ENCODE data around the gene PARD3.

The PARD3 gene

GRCh38 chr10:34473174-34474008 lies 341.7 kb downstream of the PARD3 start:
- no peak for TF ChIP-seq CTCF (IDR thresholded peaks at IDR 0.05; ENCODE audit: insufficient read depth, missing control alignments)
- DNase-seq (ENCODE audit: insufficient read length, low spot score) (no peak), FAIRE-seq (no peak)

GRCh38 chr10:34470307-34470706 lies 344.8 kb downstream of the PARD3 start:
- no peak for FAIRE-seq
- DNase-seq (ENCODE audit: insufficient read length, low spot score), result no peak
- TF ChIP-seq CTCF (IDR thresholded peaks at IDR 0.05; ENCODE audit: insufficient read depth, missing control alignments), result no peak

GRCh38 chr10:34469446-34469845 lies 345.6 kb downstream of the PARD3 start:
- DNase-seq (ENCODE audit: insufficient read length, low spot score), result no peak
- no peak for TF ChIP-seq CTCF (IDR thresholded peaks at IDR 0.05; ENCODE audit: insufficient read depth, missing control alignments)
- no peak for FAIRE-seq

GRCh38 chr10:34467902-34468301 lies 347.2 kb downstream of the PARD3 start:
- no peak for TF ChIP-seq CTCF (IDR thresholded peaks at IDR 0.05; ENCODE audit: insufficient read depth, missing control alignments)
- DNase-seq (ENCODE audit: insufficient read length, low spot score), result no peak
- FAIRE-seq, result no peak

- TF ChIP-seq CTCF (IDR thresholded peaks at IDR 0.05; ENCODE audit: insufficient read depth, missing control alignments), result no peak
- FAIRE-seq, result no peak
- no peak for DNase-seq (ENCODE audit: insufficient read length, low spot score)
Measured at GRCh38 chr10:34467364-34467763, 347.7 kb downstream of the PARD3 start.

- no peak for TF ChIP-seq CTCF (IDR thresholded peaks at IDR 0.05; ENCODE audit: insufficient read depth, missing control alignments)
- FAIRE-seq, result no peak
Measured at GRCh38 chr10:34465678-34466077, 349.4 kb downstream of the PARD3 start.

GRCh38 chr10:34464591-34464990 lies 350.5 kb downstream of the PARD3 start:
- DNase-seq (ENCODE audit: insufficient read length, low spot score) (no peak), FAIRE-seq (no peak)
- no peak for TF ChIP-seq CTCF (IDR thresholded peaks at IDR 0.05; ENCODE audit: insufficient read depth, missing control alignments)

More at GRCh38 chr10:34465678-34466077, 349.4 kb downstream of the PARD3 start:
- no peak for DNase-seq (ENCODE audit: insufficient read length, low spot score)

All from D721Med (cell line).